ENCODE data around the gene KLRC3.
"Not testable (repeated sequence)": the region's sequence is repeated elsewhere in the genome, so short reads cannot be mapped to it uniquely, and the experiment has no call there.

KLRC3 gene

DNA sequence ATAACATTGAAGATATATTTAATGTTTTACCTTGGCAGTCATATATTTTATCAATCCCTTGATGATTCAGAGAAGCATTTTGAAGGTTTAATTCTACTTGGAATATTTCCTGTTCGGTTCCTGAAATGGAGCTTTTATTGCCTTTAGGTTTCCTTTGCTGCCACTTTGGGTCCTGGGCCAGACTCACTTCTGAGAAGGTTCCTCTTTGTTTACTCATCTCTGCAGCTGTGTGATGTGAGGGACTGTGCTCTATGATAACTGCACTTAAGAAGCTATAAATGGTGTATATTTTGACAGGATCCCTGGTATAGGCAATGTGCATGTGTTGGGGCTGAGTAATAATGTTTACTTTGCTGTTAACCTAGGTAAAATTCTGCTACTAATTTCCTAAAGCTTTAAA, at the start of gene KLRC3:
Gene KLRC3 (minus strand): TSS at position 262 of the 400 bp plus-strand sequence. CDS start 45 bp downstream, at position 217.
- not testable (repeated sequence) for DNase-seq (ENCODE audit: low read depth in 2 of 2)

DNA sequence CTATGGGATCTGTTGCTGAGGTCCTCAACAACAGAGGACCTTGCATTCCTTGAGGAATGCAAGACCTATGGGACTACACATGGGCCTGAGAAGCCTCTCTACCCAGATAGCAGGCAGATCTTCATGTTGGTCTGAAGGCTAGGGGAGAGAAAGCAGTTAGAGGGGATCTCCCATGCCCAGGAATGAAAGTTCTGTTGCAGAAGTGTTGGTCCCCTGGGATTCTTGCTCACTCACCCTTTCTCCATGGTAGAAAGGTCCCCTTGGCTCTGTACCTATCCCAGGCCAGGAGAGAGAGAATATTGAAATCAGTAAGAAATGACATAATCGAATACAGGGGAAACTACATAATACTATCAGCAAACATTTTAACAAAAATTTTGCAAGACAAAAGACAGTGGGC, 49.3 kb upstream of the KLRC3 start:
- no peak for DNase-seq (ENCODE audit: low read depth in 2 of 2)

DNA sequence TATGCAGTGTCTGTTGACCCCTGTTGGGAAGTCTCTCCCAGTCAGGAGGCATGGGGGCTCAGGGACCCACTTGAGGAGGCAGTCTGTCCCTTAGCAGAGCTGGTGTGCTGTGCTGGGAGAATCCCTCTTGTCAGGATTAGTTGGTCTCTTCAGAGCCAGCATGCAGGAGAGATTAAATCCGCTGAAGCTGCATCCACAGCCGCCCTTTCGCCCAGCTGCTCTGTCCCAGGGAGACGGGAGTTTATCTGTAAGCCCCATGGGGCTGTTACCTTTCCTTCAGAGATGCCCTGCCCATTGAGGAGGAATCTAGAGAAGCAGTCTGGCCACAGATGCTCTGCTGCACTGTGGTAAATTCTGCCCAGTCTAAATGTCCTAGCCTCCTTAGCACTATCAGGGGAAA, 45.9 kb upstream of the KLRC3 start:
- DNase-seq (ENCODE audit: low read depth in 2 of 2), result no peak

DNA sequence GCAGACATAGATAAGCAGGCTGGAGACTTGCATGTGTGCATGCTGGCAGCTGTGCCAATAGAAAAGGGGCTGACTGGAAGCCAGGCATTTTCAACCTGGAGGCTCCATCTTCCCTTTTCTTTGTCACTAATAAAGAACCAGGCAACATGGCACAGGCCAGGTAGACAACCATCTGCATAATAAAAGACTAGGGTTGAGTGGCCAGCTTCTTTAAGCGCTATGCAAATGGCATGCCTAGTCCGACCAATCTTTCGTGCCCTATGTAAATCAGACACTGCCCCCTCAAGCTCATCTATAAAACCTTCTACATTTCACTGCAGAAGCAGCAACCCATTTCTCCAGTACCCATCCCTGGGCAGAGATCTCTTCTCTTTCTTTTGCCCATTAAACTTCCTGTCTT, 37.4 kb upstream of the KLRC3 start:
- DNase-seq (ENCODE audit: low read depth in 2 of 2), result no peak

DNA sequence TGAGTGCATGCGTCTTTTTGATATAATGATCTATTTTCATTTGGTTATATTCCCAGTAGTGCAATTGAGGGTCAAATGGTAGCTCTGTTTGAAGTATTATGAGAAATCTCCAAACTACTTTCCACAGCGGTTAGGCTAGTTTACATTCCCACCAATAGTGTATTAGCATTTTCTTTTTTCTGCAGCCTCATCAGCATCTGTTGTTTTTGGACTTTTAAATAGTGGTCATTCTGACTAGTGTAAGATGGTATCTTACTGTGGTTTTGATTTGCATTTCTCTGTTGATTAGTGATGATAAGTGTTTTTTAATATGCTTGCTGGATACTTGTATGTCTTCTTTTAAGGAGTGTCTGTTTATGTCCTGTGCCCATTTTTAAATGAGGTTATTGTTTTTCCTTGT, 36.5 kb upstream of the KLRC3 start:
- DNase-seq (ENCODE audit: low read depth in 2 of 2), result no peak

DNA sequence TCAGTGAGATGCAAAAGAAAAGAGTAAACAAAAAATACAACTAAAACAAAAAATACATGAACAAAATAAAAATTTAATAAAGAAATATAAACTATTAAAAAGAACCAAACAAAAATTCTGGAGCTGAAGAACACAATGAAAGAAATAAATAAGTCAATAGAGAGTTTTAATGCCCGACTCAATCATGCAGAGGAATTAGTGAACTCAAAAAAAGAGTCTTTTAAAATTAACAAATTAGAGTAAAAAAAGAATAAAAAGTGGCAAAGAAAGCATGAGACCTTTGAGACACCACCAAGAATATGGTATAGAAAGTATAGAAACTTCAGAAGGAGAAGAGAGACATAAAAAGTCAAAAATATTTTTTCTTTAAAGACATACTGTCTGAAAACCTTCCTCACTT, 35.4 kb upstream of the KLRC3 start:
- DNase-seq (ENCODE audit: low read depth in 2 of 2), result no peak

DNA sequence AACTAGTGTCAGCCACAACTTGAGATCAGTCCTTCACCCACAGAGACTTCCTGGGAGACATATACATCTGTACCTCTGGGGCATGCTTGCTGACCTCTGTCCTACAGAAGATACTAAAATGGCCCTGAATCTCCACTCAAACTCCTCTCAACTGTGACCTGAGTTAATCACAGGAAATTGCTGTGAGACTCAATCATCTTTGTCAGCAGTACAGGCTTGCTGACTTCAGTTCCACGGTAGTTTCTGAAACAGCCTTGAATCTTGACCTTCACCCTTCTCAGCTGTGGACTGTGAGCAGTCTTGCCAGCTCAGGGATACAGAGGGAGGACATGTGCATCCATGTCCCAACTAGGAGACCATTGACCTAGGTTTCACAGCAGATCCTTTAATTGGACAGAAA, 34.1 kb upstream of the KLRC3 start:
- DNase-seq (ENCODE audit: low read depth in 2 of 2), result no peak

DNA sequence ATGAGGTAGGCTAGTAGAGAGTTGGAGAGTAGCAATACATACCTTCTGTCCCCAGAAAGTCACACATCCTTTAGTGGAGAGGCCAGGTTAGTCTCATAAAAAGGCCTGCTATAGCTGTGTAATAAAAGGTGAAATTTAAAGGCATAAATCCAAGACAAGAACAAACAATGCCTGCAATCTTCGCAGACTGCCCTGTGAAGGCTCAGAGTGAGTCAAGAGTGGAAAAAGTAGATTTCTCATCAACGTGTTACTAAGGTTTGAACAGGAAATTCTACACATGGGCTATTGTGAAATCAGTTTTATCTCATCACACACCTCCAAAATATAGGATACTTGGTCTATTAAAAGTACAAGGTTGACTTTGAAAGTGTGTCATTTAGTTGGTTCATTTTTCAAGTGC, 32.8 kb upstream of the KLRC3 start, which contains the start of gene KLRC1:
Gene KLRC1 (minus strand): TSS at position 222 of the 400 bp plus-strand sequence. CDS start 2,221 bp downstream, outside the sequence.
- no peak for DNase-seq (ENCODE audit: low read depth in 2 of 2)

DNA sequence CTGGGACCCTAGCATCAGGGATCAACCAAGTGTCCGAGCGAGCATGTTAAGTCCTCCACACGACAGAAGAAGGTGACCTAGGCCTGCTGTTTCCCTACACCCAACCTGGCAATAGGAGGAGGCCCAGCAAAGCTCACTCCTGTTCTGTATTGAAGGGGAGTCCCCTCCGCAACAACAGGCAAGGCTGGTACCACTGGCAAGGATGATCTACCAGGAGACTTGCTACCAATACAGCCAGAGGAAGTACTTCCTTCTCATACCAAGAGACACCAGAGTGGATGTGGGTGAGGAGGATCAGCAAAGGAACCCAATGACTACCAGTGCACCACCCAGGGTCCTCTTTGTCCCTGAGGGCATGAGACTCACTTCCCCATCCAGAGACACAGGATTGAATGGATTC, 27.8 kb upstream of the KLRC3 start:
- DNase-seq (ENCODE audit: low read depth in 2 of 2), result no peak

DNA sequence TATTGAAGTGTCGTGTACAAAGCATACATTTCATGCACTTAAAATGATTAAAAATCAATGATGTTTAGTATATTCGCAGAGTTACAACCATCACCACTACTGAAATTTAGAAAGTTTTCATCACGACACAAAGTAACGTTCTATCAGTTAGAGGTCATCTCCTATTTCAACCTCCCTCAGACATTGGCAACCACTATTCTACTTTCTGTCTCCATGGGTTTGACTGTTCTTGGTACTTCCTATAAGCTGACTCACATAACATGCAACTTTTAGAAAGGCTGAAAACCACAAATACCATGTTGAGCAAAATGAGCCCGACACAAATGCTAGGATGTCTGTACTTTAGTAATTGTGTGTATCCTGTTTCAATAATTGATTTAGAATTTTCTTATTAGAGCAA, 25.7 kb upstream of the KLRC3 start:
- DNase-seq (ENCODE audit: low read depth in 2 of 2), result not testable (repeated sequence)

DNA sequence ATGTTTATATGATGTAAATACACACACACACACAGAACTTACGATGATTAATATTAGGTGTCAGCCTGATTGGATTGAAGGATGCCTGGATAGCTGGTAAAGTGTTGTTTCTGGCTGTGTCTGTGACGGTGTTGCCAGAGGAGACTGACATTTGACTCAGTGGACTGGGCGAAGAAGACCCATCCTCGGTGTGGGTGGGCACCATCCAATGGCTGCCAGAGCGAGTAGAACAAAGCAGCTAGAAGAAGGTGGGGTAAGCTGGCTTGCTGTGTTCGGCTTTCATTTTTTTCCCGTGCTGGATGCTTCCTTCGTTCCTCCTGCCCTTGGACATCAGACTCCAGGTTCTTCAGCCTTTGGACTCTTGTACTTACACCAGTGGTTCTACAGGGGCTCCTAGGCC, 20.7 kb upstream of the KLRC3 start:
- DNase-seq (ENCODE audit: low read depth in 2 of 2), result not testable (repeated sequence)

DNA sequence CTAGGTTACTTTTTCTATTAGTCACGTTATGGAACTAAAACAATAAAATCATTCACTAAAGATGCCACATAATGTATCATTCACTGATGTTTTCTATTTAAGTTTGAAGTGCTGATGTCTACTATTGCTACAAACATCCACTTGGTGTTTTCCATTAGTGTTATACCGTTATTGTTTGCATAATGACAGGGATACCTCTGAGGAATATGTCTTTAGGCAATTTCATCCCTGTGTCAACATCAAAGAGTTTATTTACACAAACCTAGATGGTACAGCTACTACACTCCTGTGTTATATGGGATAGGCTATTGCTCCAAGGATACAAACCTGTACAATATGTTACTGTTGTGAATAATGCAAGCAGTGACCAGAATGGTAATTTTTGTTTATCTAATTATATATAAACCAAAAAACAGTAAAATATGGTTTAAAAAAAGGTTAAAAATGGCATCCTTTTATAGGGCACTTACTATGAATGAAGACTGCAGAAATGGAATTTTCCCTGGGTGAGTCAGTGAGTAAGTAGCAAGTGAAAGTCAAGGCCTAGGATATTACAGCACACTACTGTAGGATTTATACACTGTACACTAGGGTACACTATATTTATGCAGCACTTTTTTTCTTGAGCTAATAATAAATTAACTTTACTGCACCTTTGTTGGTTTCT, 19.3 kb upstream of the KLRC3 start:
- not testable (repeated sequence) for DNase-seq (ENCODE audit: low read depth in 2 of 2)

DNA sequence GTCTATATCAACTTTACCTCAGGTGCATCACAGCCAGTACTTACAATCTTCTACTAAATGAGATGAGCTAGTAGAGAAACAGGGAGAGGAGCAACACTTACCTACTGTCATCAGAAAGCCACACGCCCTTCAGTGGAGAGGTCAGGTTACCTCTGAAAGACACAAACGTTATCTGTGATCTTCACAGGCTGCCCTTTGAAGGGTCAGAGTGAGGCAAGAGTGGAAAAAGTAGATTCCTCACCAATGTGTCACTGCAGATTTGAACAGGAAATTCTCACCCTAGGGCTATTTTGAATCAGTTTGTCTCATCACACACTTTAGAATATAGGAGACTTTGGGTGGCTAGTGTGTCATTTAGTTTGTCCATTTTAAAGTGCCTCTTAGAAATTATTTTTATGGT, 17.2 kb upstream of the KLRC3 start:
- DNase-seq (ENCODE audit: low read depth in 2 of 2), result not testable (repeated sequence)

DNA sequence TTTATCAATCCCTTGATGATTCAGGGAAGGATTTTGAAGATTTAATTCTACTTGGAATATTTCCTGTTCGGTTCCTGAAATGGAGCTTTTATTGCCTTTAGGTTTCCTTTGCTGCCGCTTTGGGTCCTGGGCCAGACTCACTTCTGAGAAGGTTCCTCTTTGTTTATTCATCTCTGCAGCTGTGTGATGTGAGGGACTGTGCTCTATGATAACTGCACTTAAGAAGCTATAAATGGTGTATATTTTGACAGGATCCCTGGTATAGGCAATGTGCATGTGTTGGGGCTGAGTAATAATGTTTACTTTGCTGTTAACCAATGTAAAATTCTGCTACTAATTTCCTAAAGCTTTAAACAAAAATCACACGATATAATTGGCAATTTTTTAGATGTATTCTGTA, 15.4 kb upstream of the KLRC3 start, which contains the start of gene KLRC2:
Gene KLRC2 (minus strand): TSS at position 195 of the 400 bp plus-strand sequence. CDS start 24 bp downstream, at position 171.
- DNase-seq (ENCODE audit: low read depth in 2 of 2), result not testable (repeated sequence)

DNA sequence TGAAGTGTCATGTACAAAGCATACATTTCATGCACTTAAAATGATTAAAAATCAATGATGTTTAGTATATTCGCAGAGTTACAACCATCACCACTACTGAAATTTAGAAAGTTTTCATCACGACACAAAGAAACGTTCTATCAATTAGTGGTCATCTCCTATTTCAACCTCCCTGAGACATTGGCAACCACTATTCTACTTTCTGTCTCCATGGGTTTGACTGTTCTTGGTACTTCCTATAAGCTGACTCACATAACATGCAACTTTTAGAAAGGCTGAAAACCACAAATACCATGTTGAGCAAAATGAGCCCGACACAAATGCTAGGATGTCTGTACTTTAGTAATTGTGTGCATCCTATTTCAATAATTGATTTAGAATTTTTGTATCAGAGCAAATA, 10.2 kb upstream of the KLRC3 start:
- DNase-seq (ENCODE audit: low read depth in 2 of 2), result not testable (repeated sequence)

DNA sequence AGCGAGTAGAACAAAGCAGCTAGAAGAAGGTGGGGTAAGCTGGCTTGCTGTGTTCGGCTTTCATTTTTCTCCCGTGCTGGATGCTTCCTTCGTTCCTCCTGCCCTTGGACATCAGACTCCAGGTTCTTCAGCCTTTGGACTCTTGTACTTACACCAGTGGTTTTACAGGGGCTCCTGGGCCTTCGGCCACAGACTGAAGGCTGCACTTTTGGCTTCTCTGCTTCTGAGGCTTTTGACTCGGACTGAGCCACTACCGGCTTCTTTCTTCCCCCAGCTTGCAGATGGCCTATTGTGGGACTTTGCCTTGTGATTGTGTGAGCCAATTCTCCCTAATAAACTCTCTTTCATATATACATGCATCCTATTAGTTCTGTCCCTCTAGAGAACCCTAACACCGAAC, 5.5 kb upstream of the KLRC3 start:
- not testable (repeated sequence) for DNase-seq (ENCODE audit: low read depth in 2 of 2)

DNA sequence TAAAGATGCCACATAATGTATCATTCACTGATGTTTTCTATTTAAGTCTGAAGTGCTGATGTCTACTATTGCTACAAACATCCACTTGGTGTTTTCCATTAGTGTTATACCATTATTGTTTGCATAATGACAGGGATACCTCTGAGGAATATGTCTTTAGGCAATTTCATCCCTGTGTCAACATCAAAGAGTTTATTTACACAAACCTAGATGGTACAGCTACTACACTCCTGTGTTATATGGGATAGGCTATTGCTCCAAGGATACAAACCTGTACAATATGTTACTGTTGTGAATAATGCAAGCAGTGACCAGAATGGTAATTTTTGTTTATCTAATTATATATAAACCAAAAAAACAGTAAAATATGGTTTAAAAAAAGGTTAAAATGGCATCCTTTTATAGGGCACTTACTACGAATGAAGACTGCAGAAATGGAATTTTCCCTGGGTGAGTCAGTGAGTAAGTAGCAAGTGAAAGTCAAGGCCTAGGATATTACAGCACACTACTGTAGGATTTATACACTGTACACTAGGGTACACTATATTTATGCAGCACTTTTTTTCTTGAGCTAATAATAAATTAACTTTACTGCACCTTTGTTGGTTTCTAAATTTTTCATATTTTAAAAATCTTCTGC, 4.0 kb upstream of the KLRC3 start:
- DNase-seq (ENCODE audit: low read depth in 2 of 2), result not testable (repeated sequence)

DNA sequence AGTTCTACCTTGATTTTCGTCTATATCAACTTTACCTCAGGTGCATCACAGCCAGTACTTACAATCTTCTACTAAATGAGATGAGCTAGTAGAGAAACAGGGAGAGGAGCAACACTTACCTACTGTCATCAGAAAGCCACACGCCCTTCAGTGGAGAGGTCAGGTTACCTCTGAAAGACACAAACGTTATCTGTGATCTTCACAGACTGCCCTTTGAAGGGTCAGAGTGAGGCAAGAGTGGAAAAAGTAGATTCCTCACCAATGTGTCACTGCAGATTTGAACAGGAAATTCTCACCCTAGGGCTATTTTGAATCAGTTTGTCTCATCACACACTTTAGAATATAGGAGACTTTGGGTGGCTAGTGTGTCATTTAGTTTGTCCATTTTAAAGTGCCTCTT, 1.8 kb upstream of the KLRC3 start:
- DNase-seq (ENCODE audit: low read depth in 2 of 2), result not testable (repeated sequence)

DNA sequence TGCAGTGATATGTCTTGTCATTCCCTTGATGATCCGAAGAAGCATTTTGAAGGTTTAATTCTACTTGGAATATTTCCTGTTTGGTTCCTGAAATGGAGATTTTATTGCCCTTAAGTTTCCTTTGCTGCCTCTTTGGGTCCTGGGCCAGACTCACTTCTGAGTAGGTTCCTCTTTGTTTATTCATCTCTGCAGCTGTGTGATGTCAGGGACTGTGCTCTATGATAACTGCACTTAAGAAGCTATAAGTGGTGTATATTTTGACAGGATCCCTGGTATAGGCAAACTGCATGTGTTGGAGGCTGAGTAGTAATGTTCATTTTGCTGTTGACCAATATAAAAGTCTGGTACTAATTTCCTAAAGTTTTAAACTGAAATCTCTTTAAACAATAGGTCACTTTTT, 11.0 kb downstream of the KLRC3 start, which contains the start of gene KLRC4:
Gene KLRC4 (minus strand): TSS at position 366 of the 400 bp plus-strand sequence. CDS start 182 bp downstream, at position 184.
- DNase-seq (ENCODE audit: low read depth in 2 of 2), result no peak

DNA sequence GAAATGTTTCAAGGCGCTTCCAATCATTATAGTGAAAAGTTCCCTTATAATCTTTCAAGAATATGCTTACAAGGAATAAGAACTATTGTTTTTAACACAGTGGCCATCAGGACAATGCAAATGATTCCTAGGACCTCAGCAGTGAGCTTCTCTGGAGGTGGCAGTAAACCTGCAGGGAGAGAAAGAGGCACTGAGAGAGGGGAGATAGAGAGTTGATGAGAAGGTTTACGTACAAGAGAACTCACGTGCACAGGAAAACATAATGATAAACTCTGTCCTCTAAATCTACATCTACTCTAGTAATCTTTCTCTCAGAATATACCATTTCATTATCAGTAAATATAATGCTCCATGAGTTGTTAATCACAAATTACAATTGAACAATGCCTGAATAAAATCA, 11.6 kb downstream of the KLRC3 start:
- no peak for DNase-seq (ENCODE audit: low read depth in 2 of 2)

DNA sequence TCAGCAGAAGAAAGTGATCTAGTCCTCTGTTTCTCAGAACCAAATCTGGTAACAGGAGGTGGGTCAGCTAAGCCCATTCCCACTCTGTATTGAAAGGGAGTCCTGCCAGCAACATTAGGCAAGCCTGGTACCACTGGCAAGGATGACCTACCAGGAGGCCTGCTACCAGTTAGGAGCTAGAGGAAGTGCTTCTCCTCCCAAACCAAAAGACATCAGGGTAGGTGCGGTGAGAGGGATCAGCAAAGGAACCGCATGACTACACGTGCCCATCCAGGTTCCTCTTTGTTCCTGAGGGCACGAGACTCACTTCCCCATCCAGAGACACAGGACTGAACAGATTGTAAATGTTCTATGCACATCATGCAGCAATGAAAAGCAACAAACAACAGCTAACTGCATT, 13.7 kb downstream of the KLRC3 start:
- no peak for DNase-seq (ENCODE audit: low read depth in 2 of 2)

DNA sequence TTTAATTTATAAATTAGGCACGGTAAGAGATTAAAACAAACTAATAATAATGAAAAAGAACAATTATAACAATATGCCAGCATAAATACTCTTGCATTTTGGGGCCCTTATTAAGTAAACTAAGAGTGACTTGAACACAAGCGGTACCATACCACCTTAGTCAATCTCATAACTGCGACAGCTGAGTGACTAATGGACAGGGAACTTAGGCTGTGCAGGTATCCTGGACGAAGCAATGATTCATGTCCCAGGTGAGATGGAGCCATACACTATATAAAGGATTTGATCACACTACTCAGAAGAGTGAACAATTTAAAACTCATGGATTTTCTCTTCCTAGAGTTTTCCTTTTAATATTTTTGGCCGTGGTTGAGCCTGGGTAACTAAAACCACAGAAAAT, 15.1 kb downstream of the KLRC3 start:
- DNase-seq (ENCODE audit: low read depth in 2 of 2), result no peak

DNA sequence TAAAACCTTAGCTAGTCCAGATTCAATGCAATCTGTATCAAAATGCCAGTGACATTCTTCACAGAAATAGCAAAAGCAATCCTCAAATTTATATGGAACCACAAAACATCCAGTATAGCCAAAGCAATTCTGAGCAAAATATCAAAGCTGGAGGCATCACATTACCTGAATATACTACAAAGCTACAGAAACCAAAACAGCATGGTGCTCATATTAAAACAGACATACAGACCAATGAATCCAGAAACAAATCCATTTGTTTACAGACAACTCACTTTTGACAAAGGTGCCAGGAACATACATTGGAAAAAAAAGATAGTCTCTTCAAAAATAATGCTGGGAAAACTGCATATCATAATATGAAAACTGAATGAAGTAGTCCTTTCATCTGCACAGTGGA, 15.6 kb downstream of the KLRC3 start:
- no peak for DNase-seq (ENCODE audit: low read depth in 2 of 2)

All from stimulated activated CD4-positive, alpha-beta T cell treated with anti-CD3 and anti-CD28 coated beads, Interleukin-1b, Interleukin-23, amount 100 ng/mL, for 1 hour (primary cell).